GM21717 (cell line): Measurements from ENCODE around the gene GULP1.
"Not testable (repeated sequence)": the region's sequence is repeated elsewhere in the genome, so short reads cannot be mapped to it uniquely, and the experiment has no call there.

Experiments
- ATAC-seq: cut with Tn5 transposase; IDR thresholded peaks from one replicate; pipeline ENCODE4 v1.9.1; 2021; ENCODE audit warnings: mild to moderate bottlenecking, moderate library complexity; ENCODE audit not compliant: unreplicated experiment

GULP1 gene

GRCh38 chr2:188291617-188292347 lies at the start of gene GULP1:
Gene GULP1, plus strand, starts transcription at chr2:188291874. Its CDS starts 185,829 bp downstream, at chr2:188477703.
- no peak for ATAC-seq

- ATAC-seq: no peak
These were observed 48.3 kb upstream of the GULP1 start for GRCh38 chr2:188243381-188243780.

GRCh38 chr2:188244383-188244782 lies 47.3 kb upstream of the GULP1 start:
- no peak for ATAC-seq

GRCh38 chr2:188245230-188245629 lies 46.4 kb upstream of the GULP1 start:
- ATAC-seq: no peak

- no peak for ATAC-seq
These were observed 43.2 kb upstream of the GULP1 start for GRCh38 chr2:188248513-188248912.

- ATAC-seq: no peak
These were observed 40.6 kb upstream of the GULP1 start for GRCh38 chr2:188251034-188251433.

GRCh38 chr2:188256420-188256819 lies 35.3 kb upstream of the GULP1 start:
- ATAC-seq: no peak

GRCh38 chr2:188265315-188265714 lies 26.4 kb upstream of the GULP1 start:
- ATAC-seq: no peak

GRCh38 chr2:188267776-188268175 lies 23.9 kb upstream of the GULP1 start:
- no peak for ATAC-seq

- ATAC-seq: no peak
These were observed 22.7 kb upstream of the GULP1 start for GRCh38 chr2:188269004-188269403.

- no peak for ATAC-seq
These were observed 19.6 kb upstream of the GULP1 start for GRCh38 chr2:188272121-188272520.

GRCh38 chr2:188274274-188274673 lies 17.4 kb upstream of the GULP1 start:
- no peak for ATAC-seq

- ATAC-seq: no peak
These were observed 15.4 kb upstream of the GULP1 start for GRCh38 chr2:188276255-188276654.

- no peak for ATAC-seq
These were observed 13.9 kb upstream of the GULP1 start for GRCh38 chr2:188277786-188278185.

GRCh38 chr2:188278388-188279092 lies 13.1 kb upstream of the GULP1 start:
- ATAC-seq: no peak

- ATAC-seq: no peak
These were observed 12.6 kb upstream of the GULP1 start for GRCh38 chr2:188279093-188279445.

GRCh38 chr2:188280811-188281222 lies 10.9 kb upstream of the GULP1 start:
- no peak for ATAC-seq

GRCh38 chr2:188282907-188283306 lies 8.8 kb upstream of the GULP1 start:
- no peak for ATAC-seq

GRCh38 chr2:188284251-188284650 lies 7.4 kb upstream of the GULP1 start:
- ATAC-seq: not testable (repeated sequence)

- ATAC-seq: no peak
These were observed 6.6 kb upstream of the GULP1 start for GRCh38 chr2:188285049-188285448.

- no peak for ATAC-seq
These were observed 5.9 kb upstream of the GULP1 start for GRCh38 chr2:188285774-188286173.

GRCh38 chr2:188291142-188291616 lies 495 bp upstream of the GULP1 start:
- ATAC-seq: no peak
